ENCODE measurements around the gene ERVH48-1. TPM values are rescaled to one million over a fixed set of nuclear protein-coding genes. Genes with fewer than 3 reads are reported as not detected.

ERVH48-1 gene
- total RNA-seq, 1 donor from 2014 or later = not detected

- no peak overlapping the region for H3K9ac ChIP-seq
- H3K36me3 Mint-ChIP-seq = no peaks in the 10 kb centered on the region
Observed at GRCh38 chr21:42965211-42965560, 39.8 kb upstream of the ERVH48-1 start.

DNA sequence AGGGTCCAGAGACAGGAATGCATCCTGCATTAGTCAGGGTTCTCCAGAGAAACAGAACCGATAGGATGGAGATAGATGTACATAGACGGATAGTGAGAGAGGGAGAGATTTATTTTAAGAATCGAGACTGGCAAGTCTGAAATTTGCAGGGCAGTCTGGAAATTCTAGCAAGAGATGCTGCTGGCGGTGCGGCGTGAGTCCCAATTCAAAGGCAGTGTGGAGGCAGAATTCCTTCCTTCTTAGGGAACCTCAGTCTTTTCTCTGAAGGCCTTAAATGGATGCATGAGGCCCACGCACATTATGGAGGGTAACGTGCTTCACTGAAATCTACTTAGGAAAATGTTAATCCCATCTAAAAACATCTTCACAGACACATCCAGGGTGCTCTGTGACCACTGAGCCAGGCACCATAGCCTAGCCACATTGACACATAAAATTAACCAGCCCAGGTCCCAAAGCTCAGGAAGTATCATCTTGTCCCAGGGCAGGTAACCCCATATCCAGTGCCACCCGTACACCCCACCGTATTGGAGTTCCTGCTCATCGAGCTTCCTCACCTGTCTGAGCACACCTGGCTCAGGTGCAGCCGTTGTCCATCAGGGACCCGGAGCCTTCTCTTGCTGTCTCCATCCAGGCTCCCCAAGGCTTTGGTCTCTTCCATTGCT, 39.2 kb upstream of the ERVH48-1 start:
- no peak for TF ChIP-seq EZH2 (IDR thresholded peaks at IDR 0.05)
- TF ChIP-seq, protein P1, sequence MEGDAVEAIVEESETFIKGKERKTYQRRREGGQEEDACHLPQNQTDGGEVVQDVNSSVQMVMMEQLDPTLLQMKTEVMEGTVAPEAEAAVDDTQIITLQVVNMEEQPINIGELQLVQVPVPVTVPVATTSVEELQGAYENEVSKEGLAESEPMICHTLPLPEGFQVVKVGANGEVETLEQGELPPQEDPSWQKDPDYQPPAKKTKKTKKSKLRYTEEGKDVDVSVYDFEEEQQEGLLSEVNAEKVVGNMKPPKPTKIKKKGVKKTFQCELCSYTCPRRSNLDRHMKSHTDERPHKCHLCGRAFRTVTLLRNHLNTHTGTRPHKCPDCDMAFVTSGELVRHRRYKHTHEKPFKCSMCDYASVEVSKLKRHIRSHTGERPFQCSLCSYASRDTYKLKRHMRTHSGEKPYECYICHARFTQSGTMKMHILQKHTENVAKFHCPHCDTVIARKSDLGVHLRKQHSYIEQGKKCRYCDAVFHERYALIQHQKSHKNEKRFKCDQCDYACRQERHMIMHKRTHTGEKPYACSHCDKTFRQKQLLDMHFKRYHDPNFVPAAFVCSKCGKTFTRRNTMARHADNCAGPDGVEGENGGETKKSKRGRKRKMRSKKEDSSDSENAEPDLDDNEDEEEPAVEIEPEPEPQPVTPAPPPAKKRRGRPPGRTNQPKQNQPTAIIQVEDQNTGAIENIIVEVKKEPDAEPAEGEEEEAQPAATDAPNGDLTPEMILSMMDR (IDR thresholded peaks at IDR 0.05) = no peak
- TF ChIP-seq EZH2phosphoT487 (IDR thresholded peaks at IDR 0.05) = no peak
- no peaks in the 10 kb centered on the region for H3K27me3 ChIP-seq
- peaks cover 13% of the 10 kb centered on the region for H3K27me3 Mint-ChIP-seq (ENCODE audit: insufficient read depth, low read depth)
- H4K20me1 ChIP-seq (ENCODE audit: low read depth) = no peaks in the 10 kb centered on the region
- no peak overlapping the region for H2AFZ ChIP-seq (replicated peaks)
- no peaks in the 10 kb centered on the region for H3K4me1 Mint-ChIP-seq
- peaks cover 4% of the 10 kb centered on the region for H3F3A ChIP-seq (ENCODE audit: low read depth)
- H3K4me1 ChIP-seq = no peaks in the 10 kb centered on the region
- no peak overlapping the region for H3K27ac Mint-ChIP-seq
- no peak overlapping the region for H3K9ac ChIP-seq
- no peak for DNase-seq (ENCODE audit: low spot score)
- no peak overlapping the region for H3K4me3 ChIP-seq
- no peak overlapping the region for H3K27ac ChIP-seq
- H3K4me2 ChIP-seq = no peak overlapping the region
- H3K9me3 Mint-ChIP-seq = no peaks in the 10 kb centered on the region
- H3K4me3 Mint-ChIP-seq = no peak overlapping the region
- no peaks in the 10 kb centered on the region for H3K36me3 Mint-ChIP-seq
- H3K79me2 ChIP-seq (ENCODE audit: low read depth) = no peaks in the 10 kb centered on the region
- H3K36me3 ChIP-seq = no peaks in the 10 kb centered on the region
- no peaks in the 10 kb centered on the region for H3K9me3 ChIP-seq (ENCODE audit: low read depth)

More at GRCh38 chr21:42965211-42965560, 39.8 kb upstream of the ERVH48-1 start:
- Histone ChIP-seq H3K4me2 (no peak overlapping the region), H4K20me1 (ENCODE audit: low read depth) (no peaks in the 10 kb centered on the region), H3K4me1 (no peaks in the 10 kb centered on the region), H3K79me2 (ENCODE audit: low read depth) (no peaks in the 10 kb centered on the region), H3K27me3 (no peaks in the 10 kb centered on the region), H3K9me3 (ENCODE audit: low read depth) (no peaks in the 10 kb centered on the region), H2AFZ (replicated peaks) (no peak overlapping the region), H3K36me3 (no peaks in the 10 kb centered on the region), H3K4me3 (no peak overlapping the region), H3K27ac (no peak overlapping the region), H3F3A (ENCODE audit: low read depth) (peaks cover 4% of the 10 kb centered on the region)
- no peaks in the 10 kb centered on the region for H3K9me3 Mint-ChIP-seq
- H3K4me1 Mint-ChIP-seq = no peaks in the 10 kb centered on the region
- H3K4me3 Mint-ChIP-seq = no peak overlapping the region
- TF ChIP-seq, protein P1 (IDR thresholded peaks at IDR 0.05) = no peak
- TF ChIP-seq EZH2phosphoT487 (IDR thresholded peaks at IDR 0.05) (no peak), EZH2 (IDR thresholded peaks at IDR 0.05) (no peak)
- no peak overlapping the region for H3K27ac Mint-ChIP-seq
- no peak for DNase-seq (ENCODE audit: low spot score)
- H3K27me3 Mint-ChIP-seq (ENCODE audit: insufficient read depth, low read depth) = peaks cover 13% of the 10 kb centered on the region

DNA sequence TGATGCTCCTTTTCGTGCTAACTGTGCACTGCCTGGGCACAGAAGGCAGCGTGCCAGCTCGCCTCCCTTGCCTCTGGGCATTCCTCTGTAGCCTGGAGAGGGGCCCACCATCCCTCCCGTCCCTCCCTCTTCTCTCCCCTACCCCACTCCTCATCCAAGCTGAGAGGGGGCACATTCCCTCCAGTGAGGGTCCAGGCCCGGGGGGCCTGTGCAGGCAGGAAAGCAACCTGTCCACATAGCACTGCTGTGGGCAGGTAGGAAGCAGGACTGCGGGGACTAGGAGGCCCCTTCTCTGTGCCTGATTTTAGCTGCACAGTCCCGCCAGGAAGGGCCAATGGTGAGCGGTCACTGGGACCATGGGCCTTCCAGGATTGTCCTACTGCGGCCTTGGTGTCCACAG, 38.7 kb upstream of the ERVH48-1 start:
- Mint-ChIP-seq H3K36me3 (no peaks in the 10 kb centered on the region), H3K4me1 (no peaks in the 10 kb centered on the region), H3K27ac (no peak overlapping the region), H3K9me3 (no peaks in the 10 kb centered on the region), H3K27me3 (ENCODE audit: insufficient read depth, low read depth) (peaks cover 10% of the 10 kb centered on the region), H3K4me3 (no peak overlapping the region)
- Histone ChIP-seq H3K9me3 (ENCODE audit: low read depth) (no peaks in the 10 kb centered on the region), H3F3A (ENCODE audit: low read depth) (peaks cover 4% of the 10 kb centered on the region), H3K36me3 (no peaks in the 10 kb centered on the region), H4K20me1 (ENCODE audit: low read depth) (no peaks in the 10 kb centered on the region), H3K4me2 (no peak overlapping the region), H3K9ac (no peak overlapping the region), H3K79me2 (ENCODE audit: low read depth) (no peaks in the 10 kb centered on the region), H3K27me3 (no peaks in the 10 kb centered on the region), H3K4me3 (no peak overlapping the region), H3K4me1 (no peaks in the 10 kb centered on the region), H2AFZ (replicated peaks) (peak overlapping the region; percentile 57), H3K27ac (no peak overlapping the region)
- no peak for TF ChIP-seq EZH2phosphoT487 (IDR thresholded peaks at IDR 0.05)
- DNase-seq (ENCODE audit: low spot score) = no peak

- no peaks in the 10 kb centered on the region for H3K79me2 ChIP-seq (ENCODE audit: low read depth)
- no peak overlapping the region for H3K9ac ChIP-seq
- no peak overlapping the region for H3K4me3 Mint-ChIP-seq
- no peak overlapping the region for H3K4me3 ChIP-seq
- H3K36me3 ChIP-seq = no peaks in the 10 kb centered on the region
- no peak for DNase-seq (ENCODE audit: low spot score)
- H3K36me3 Mint-ChIP-seq = no peaks in the 10 kb centered on the region
- H4K20me1 ChIP-seq (ENCODE audit: low read depth) = no peaks in the 10 kb centered on the region
- no peaks in the 10 kb centered on the region for H3K4me1 ChIP-seq
- peaks cover 4% of the 10 kb centered on the region for H3F3A ChIP-seq (ENCODE audit: low read depth)
- no peaks in the 10 kb centered on the region for H3K27me3 ChIP-seq
- H3K9me3 ChIP-seq (ENCODE audit: low read depth) = no peaks in the 10 kb centered on the region
- no peak overlapping the region for H3K27ac ChIP-seq
- H3K27ac Mint-ChIP-seq = no peak overlapping the region
- H3K4me1 Mint-ChIP-seq = no peaks in the 10 kb centered on the region
- no peak for TF ChIP-seq EZH2 (IDR thresholded peaks at IDR 0.05)
- no peak for TF ChIP-seq EZH2phosphoT487 (IDR thresholded peaks at IDR 0.05)
- TF ChIP-seq, protein P1 (IDR thresholded peaks at IDR 0.05) = no peak
- no peak overlapping the region for H2AFZ ChIP-seq (replicated peaks)
- peaks cover 3% of the 10 kb centered on the region for H3K9me3 Mint-ChIP-seq
- H3K27me3 Mint-ChIP-seq (ENCODE audit: insufficient read depth, low read depth) = peaks cover 9% of the 10 kb centered on the region
- H3K4me2 ChIP-seq = no peak overlapping the region
Observed at GRCh38 chr21:42962380-42963007, 37.1 kb upstream of the ERVH48-1 start.

Measured in neural progenitor cell (in vitro differentiated cells).